ENCODE measurements around the gene PTPRH.

- TF ChIP-seq POLR2A (IDR thresholded peaks at IDR 0.05; ENCODE audit: low read depth, low read length) (no peak), POLR2AphosphoS5 (IDR thresholded peaks at IDR 0.05; ENCODE audit: low read depth, low read length) (no peak), SPI1 (IDR thresholded peaks at IDR 0.05; ENCODE audit: low read depth, low read length) (no peak)
These were observed 17.5 kb upstream of the PTPRH start for GRCh38 chr19:55226788-55227187.
